ENCODE results near the gene RNF10.
A peak's percentile ranks its signal among the peaks of the same experiment; 100 is the strongest.
"Not testable (repeated sequence)": the region's sequence is repeated elsewhere in the genome, so short reads cannot be mapped to it uniquely, and the experiment has no call there.

The RNF10 gene

DNA sequence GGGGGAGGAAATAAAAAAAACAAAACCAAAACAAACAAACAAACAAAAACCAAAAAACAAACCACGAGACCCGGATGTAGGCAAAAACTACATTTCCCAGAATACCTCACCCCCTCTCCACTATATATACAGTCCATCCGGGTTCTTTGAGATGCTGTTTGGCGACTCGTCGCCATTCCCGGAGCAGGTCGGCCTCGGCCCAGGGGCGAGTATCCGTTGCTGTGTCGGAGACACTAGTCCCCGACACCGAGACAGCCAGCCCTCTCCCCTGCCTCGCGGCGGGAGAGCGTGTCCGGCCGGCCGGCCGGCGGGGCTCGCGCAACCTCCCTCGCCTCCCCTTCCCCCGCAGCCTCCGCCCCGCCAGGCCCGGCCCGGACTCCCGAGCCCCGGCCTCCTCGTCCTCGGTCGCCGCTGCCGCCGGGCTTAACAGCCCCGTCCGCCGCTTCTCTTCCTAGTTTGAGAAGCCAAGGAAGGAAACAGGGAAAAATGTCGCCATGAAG, at the start of gene RNF10:
Gene RNF10, plus strand, starts transcription at position 154 of the 500 bp plus-strand sequence. CDS start 456 bp downstream, outside the sequence.
- DNase-seq (ENCODE audit: low spot score): peak; percentile 90

DNA sequence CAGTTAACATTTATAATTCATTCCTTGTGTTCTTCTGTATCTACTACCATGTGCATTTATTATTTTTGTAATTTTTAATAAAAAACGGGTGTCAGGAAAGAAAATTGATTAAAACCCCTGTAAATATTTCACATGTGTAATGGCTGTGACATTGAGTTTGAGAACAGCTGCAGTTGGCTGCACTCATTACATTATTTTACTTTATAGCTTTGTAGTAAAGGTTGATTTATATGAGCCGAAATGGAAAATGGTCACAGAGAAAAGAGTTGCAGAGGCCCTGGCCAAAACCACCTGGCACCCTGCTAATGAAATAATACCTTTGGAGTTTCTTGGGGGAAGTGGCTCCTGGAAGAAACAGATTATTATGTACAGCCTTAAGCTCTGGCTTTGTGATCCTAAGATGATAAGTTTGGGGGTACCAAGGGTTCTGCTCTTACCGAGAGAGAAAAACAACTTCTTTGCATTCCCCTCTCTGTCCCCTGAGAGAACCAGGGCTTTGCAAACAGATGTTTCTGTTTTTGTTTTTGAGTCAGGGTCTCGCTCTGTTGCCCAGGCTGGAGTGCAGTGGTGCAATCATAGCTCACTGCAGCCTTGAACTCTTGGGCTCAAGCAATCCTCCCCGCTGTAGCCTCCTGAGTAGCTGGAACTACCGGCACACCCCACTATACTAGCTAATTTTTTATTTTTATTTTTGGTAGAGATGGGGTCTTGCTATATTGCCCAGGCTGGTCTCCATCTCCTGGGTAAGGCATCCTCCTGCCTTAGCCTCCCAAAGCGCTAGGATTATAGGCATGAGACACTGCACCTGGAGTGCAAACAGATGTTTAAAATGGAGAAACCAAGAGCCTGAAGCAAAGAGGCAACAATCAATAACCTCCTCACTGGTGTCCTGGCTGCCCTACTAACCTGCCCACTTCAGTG, 47.9 kb upstream of the RNF10 start:
- no peak for DNase-seq (ENCODE audit: low spot score)

GRCh38 chr12:120487552-120487951, 46.6 kb upstream of the RNF10 start:
- not testable (repeated sequence) for DNase-seq (ENCODE audit: low spot score)

GRCh38 chr12:120488057-120488640, 46.0 kb upstream of the RNF10 start:
- DNase-seq (ENCODE audit: low spot score): no peak

GRCh38 chr12:120489018-120489417, 45.1 kb upstream of the RNF10 start:
- no peak for DNase-seq (ENCODE audit: low spot score)

- DNase-seq (ENCODE audit: low spot score): no peak
These were observed 43.8 kb upstream of the RNF10 start for GRCh38 chr12:120490325-120490724.

DNA sequence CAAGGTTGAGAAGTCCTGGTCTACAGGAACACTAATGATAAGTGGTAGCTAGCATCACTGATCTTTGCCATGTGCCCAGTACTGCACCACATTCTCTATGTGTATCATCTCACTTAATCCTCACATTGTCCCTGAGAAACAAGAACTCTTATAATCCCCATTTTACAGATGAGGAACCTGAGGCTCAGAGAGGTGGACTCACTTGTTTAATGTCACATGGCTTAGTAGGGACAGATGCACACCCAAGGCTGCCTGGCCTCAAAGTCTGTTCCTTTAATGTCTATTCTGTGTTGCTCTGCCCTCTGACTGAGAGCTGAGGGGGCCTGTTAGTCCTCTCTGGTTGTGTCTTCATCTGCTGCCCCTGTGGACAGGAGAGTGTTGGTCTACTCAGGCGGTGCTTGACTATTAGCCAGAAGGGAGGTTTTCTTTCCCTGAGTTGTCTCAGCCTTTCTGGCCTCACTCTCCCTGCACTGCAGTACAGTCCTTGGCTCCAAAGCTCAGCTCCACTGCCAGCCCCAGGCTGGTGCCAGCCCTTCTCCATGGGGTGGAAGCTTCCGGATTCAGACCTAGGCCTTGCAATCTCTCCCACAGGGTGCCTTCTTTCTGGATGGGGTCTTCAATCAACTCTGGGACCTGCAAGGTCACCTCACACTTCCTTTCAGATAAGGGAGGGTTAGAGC, 43.2 kb upstream of the RNF10 start:
- no peak for DNase-seq (ENCODE audit: low spot score)

DNA sequence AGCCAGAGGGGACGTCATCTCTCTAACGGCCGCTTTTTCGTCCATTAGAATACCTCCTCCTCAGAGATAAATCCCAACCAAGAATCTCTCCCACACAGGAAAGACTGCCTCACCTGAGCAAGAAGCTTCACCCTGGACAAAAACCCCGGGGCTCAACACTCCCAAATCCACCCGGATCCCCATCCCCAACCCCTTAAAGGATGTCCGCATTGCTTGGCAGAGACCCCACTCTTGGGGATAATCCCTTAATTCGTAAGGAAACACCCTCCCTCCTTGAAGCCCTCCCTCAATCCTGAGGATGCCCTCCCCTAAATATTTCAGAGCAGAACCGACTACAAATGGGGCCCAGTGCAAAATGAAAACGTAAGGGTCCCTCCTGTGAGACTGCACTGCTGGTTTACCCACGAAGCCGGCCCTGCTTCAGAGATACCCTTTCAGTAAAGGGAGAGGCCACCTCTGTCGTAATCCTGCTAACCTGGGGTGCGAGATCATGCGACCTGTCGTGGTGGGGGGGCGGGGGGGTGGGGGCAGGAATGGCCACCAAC, 38.9 kb upstream of the RNF10 start:
- no peak for DNase-seq (ENCODE audit: low spot score)

DNA sequence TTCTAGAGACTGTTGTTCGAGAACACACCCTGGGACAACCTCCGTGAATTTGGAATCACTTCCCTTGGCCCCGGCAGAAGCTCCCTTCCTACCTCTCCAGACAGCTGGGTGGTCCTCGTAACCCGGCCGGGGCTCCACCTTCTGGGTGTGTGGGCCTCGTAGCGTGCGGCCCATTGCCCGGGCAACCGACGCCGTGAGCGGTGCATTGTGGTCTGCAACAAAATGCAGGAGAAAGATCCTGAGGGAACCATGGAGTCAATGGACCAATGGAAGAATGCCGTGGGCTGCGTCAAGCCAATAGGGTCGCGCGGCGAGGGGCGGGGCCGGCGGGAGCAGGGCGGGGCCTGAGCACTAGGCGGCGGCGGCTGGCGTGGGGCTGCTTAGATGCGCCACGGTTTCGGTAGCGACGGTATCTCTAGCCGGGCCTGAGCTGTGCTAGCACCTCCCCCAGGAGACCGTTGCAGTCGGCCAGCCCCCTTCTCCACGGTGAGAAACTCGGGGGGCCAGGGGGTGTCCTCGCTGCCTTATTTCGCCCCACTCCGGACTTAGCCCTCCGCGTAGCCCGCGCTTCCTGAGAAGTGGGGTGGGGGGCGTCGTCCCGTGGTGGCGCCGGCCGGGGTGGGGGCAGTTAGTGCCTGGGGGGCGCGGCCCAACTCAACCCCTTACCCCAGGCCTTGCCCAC, 38.3 kb upstream of the RNF10 start, which contains the start of gene DYNLL1:
Gene DYNLL1, plus strand, starts transcription at position 383 of the 682 bp plus-strand sequence. CDS start 309 bp downstream, outside the sequence.
- DNase-seq (ENCODE audit: low spot score): peak; percentile 98

DNA sequence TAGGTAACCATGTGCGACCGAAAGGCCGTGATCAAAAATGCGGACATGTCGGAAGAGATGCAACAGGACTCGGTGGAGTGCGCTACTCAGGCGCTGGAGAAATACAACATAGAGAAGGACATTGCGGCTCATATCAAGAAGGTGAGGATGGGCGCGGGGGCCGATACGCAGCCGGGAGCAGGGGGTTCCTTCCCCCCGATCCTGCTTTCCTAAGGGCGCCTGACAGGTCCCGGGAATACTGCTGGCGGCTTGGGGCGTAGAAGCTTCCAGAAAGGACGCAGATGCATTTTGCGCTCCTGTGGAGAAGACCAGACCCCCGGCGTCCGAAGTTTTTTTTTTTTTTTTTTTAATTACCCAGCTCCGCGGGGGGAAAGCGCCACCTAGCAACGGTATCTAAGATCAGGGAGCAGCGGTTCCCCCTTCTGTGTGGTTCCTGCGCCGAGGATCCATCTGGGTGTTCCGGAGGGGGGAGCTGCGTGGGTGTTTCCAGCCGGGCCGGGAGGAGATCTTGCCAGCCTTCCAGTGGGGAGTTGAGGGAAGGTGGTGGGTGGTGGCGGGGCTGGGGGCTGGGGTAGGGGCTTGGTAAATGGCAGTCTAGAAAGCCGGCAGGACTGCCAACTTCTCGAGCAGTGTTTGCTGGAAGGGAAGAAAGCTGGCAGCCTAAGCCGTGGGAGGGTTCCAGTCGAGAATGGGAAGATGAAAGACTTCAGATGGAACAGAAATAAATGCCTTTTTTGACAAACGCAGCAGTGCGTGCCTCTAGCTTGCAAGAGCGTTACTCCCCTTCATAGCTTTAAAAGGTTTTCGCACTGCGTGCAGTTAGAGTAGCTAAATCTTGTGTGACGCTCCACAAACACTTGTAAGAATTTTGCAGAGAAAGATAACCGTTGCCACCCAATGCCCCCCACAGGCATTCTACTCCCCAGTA, 37.5 kb upstream of the RNF10 start:
- DNase-seq (ENCODE audit: low spot score): peak; percentile 62

GRCh38 chr12:120497524-120498150, 36.5 kb upstream of the RNF10 start:
- no peak for DNase-seq (ENCODE audit: low spot score)

DNA sequence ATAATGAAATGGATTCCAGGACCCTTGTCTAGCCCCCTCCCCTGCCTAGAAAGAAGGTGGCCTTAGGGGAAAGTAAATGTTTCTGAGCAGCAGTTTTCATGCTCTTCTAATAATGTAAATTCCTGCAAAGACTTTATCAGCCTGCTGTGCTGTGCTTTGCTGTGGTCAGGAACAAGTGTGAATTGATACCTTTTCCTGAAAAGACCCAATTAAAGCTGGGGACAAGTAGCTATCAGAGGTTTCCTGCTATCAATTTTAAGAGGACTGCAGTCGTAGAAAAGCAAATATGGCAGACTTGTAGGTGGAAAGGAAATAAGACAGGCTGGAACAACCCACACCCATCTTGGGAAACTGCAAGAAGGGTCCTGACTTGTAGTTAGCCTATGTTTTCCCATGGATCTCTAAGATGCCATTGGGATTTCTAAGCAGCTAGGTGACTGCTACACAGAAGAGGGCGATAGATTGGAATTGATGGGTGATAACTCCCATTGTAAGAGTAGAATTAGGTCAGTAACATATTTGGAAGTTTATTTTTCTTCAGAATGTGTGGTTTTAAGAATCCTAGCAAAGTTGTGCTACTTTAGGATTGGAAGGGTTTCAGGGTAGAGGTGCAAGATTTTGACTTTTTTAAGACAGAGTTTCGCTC, 35.2 kb upstream of the RNF10 start:
- DNase-seq (ENCODE audit: low spot score): no peak

DNA sequence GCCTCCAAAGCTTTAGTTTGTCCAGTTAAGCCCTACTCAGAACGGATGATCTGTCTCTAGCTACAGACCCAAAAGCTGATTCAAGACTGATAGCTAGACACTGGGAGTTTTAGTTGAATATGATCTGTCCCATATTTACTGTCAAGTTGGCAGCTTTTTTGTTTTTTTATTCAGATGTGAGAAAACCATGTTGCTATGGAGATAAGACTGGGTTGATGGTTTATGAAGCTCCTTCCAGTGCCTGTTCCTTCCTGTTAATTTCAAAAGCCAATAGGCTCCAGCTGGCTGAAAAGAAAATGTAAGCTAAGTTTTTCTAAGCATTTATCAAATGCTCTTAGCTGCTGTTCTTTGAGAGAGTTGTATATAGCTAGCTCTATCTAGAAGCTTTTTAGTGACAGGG, 33.6 kb upstream of the RNF10 start:
- no peak for DNase-seq (ENCODE audit: low spot score)

GRCh38 chr12:120504587-120504986, 29.6 kb upstream of the RNF10 start:
- DNase-seq (ENCODE audit: low spot score): no peak

GRCh38 chr12:120508537-120508936, 25.6 kb upstream of the RNF10 start:
- no peak for DNase-seq (ENCODE audit: low spot score)

DNA sequence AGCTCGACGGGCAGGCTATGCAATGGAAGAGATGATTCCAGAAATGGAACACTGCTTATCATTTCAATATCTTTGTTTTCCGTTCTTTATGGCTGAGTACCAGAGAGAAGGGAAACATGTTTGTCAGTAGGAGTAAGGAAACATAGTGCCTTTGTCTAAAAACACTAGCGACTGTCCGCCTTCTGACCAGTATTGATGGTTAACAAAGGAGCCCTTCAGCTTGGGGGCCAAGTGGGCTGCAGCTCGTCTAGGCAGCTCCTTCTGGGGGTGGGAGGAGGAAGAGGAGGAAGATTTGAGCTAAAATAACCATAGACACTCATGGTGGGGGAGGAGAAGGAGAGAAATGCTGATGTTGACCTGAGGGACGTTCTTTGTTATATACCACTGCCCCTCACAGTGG, 20.2 kb upstream of the RNF10 start:
- DNase-seq (ENCODE audit: low spot score): no peak

- DNase-seq (ENCODE audit: low spot score): no peak
These were observed 18.7 kb upstream of the RNF10 start for GRCh38 chr12:120515496-120515895.

GRCh38 chr12:120519324-120519723, 14.8 kb upstream of the RNF10 start:
- DNase-seq (ENCODE audit: low spot score): not testable (repeated sequence)

DNA sequence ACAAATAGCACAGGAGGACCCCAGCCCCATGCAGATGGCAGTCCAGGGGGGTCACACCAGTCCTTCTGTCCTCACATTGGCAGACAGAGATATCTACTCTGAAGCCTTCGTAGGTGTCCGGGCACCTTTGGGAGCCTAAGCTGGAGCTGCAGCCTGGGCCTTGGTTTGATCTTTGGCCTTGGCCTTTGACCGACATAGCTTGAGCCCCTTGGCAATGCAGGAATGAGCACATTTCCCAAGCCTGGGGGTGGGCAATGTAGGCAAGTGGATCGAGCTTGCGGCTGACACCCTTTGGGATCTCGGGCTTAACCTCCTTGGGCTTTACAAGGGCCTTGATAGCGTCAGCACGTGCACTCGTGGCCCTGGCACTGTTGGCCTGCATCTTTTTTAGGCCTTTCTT, 11.6 kb upstream of the RNF10 start:
- no peak for DNase-seq (ENCODE audit: low spot score)

Measured in CD4-positive, alpha-beta T cell treated with Interleukin-2 at 100 ng/mL for 4 hours (primary cell).